Left ventricle myocardium superior (tissue), 1 donor: ENCODE results near the gene PLXNB2. TPM values are rescaled to one million over a fixed set of nuclear protein-coding genes. Genes with fewer than 3 reads are reported as not detected.

Source experiments
- ATAC-seq: fragments of 200-7000 bp; cut with Tn5 transposase; one replicate; pipeline ENCODE4 v1.9.1; 2020; ENCODE audit warnings: mild to moderate bottlenecking, moderate library complexity
- DNase-seq: peaks from one replicate; pipeline ENCODE4 v3.0.0-alpha.2; 2020
- intact Hi-C: fragments of 100-400 bp; cut with micrococcal nuclease; formaldehyde crosslinking; loops from one replicate; pipeline ENCODE4 v1.11.0; 2022
- total RNA-seq: library from RNA; stranded (reverse); fragmentation: NEBNext Ultra II Directional; extraction: Animal tissue kit (Norgen Biotek cat#: 25700); gene quantifications from one replicate; pipeline ENCODE4 v1.2.1, GENCODE V29; 2021
- donor health status: DM: no; HTN: yes; CAD: no; lungs with severe emphysema.

Gene PLXNB2
- total RNA-seq, 1 donor from 2014 or later, result 81.7 TPM

GRCh38 chr22:50302564-50302963 is 4.9 kb downstream of the PLXNB2 start:
- intact Hi-C loops, result no loop called here
- ATAC-seq (peak; percentile 47), DNase-seq (peak; percentile 78)

DNA sequence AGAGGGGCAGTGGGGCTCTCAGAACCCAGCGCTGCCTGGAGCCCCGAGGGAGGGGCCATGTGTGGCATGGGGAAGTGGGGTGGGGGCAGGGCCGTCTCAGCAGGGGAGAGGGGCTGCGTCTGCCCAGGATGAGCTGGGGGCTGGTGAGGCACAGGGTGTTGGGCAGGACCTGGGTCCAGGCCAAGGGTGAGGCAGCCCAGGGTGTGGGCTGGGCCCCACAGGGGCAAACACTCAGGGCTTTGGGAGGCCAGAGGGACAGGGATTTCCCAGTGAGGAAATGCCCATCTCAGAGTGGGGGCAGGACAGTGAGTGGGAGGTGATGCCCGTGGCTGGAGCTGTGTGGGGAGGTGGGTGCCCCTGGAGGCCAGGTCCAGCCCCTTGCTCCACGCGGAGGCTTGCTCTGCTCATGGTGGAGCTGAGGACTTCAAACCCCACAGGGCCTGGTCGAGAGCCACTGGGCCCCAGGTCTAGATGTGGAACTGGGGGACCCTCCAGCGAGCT is 5.4 kb downstream of the PLXNB2 start:
- intact Hi-C loops, result no loop called here
- DNase-seq (peak; percentile 68), ATAC-seq (peak; percentile 11)

DNA sequence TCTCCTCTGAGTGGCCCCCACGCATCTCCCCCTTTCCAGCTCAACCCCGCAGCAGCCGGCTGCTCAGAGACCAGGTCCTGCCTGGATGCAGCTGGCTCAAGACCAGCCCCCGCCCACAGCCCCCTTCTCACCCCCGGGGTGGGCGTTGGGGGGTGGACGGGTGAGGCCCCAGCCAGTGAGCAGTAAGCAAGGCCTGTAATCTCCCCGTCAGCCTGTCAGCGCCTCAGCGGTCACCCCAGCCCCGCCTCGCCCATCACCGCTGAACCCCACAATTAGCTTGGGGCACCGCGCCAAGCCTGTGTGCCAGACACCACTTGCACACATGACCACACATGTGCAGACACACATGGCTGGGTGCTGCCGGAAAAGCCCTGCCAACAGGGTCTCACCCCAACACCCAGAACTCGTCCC is 5.9 kb downstream of the PLXNB2 start:
- intact Hi-C loops, result no loop called here
- no peak for ATAC-seq
- no peak for DNase-seq

GRCh38 chr22:50300620-50301257 is 6.7 kb downstream of the PLXNB2 start:
- intact Hi-C loops, result no loop called here
- no peak for DNase-seq
- no peak for ATAC-seq

DNA sequence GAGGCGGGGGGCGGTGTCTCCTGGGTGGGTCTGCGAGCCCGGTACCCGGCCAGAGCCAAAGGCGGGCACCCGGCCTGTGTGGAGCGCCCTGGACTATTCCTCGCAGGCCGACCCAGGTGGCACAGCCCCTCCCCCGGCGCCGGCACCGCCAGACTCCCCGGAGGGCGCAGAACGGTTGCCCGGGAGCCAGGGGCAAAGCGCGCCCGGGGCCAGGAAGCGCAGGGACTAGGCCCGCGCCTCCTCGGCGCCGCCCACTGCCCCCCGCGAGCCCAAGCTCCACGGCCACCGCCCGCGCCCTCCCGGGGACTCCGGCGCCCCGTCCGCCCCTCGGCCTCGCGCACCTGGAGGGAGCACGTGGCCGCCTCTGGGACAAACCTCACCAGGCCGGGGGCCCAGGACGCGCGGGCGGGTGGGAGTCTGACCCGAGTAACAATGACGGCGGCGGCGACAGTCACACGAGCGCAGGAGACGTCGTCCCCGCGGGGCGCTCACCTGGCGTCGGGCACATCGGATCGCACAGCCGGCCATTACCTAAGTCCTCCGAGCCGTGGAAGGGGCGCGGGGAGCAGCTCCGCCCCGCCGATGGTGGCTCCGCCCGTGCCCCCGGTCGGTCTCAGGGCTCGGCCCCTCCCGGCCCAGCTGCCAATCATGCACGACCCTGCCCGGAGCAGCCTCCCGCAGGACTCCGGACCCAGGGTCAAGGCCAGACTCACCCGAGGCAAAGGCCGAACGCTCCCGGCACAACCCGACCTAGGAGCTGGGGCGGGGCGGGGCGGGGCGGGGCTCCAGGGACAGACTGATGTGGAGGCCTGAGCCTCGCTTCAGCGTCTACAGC is 7.4 kb downstream of the PLXNB2 start:
- ATAC-seq (no peak), DNase-seq (peak; percentile 62)
- intact Hi-C loops, result no loop called here

DNA sequence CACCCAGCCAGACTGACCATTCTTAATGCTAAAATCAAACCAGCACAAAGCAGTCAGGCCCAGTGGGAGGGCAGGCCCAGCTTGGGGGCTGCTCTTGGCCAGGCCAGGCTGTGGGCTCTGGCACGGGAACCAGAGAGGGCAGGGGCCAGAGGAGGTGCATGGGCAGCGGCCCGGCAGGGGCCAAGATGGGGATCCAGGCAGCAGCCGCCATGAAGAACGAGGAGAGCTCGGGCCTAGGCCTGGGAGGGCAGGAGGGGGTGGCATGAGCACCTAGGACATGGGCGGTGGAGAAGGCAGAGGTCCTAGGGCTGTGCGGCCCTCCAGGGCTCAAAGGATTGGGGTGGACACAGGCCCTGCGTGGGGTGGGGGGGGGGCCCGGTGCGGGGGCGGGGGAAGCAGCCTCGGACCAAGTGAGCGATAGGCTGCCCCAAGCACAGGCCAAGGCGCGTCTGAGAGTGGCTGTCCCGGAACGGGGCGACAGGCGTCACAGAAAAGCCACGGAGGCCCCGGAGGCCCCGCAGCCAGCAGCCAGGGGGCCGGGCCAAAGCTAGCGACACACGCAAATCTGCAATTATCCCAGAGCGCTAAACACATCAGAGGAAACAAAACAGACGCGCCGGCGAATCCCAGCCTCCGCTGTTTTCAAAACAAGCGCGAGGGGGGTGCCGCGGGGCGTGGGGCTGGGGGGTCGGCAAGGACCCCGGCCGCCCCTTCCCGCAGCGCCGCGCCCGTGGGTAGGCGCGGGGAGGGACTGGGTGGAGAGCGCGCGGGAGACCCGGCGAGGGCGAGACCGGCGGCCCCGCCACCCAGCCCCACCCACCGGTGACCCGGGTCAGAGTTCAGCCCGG is 8.3 kb downstream of the PLXNB2 start:
- ATAC-seq (peak; percentile 5), DNase-seq (peak; percentile 66)
- intact Hi-C loops, result no loop called here

- no peak for DNase-seq
- intact Hi-C loops, result no loop called here
- ATAC-seq, result no peak
Measured at GRCh38 chr22:50298266-50298637, 9.2 kb downstream of the PLXNB2 start.

- DNase-seq (no peak), ATAC-seq (no peak)
- intact Hi-C loops, result no loop called here
Measured at GRCh38 chr22:50297510-50298265, 9.8 kb downstream of the PLXNB2 start.

- ATAC-seq (peak; percentile 19), DNase-seq (peak; percentile 68)
- intact Hi-C loops, result no loop called here
Measured at GRCh38 chr22:50296658-50297490, 10.6 kb downstream of the PLXNB2 start.

DNA sequence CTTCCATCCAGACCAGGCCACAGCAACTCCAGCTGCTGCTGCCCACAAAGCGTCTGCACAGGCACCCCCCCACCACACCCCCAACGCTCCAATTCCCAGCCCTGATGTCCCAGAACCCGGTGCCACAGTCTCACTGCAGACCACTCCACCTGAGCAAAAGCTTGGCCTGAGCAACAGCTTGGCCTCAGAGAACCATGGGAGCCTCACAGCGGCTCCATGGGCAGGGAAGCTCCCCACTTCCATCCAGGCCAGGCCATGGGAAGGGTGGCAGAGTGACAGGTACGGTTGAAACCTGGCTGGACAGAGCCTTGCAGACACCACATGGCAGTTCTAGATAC is 13.2 kb downstream of the PLXNB2 start:
- ATAC-seq, result no peak

DNA sequence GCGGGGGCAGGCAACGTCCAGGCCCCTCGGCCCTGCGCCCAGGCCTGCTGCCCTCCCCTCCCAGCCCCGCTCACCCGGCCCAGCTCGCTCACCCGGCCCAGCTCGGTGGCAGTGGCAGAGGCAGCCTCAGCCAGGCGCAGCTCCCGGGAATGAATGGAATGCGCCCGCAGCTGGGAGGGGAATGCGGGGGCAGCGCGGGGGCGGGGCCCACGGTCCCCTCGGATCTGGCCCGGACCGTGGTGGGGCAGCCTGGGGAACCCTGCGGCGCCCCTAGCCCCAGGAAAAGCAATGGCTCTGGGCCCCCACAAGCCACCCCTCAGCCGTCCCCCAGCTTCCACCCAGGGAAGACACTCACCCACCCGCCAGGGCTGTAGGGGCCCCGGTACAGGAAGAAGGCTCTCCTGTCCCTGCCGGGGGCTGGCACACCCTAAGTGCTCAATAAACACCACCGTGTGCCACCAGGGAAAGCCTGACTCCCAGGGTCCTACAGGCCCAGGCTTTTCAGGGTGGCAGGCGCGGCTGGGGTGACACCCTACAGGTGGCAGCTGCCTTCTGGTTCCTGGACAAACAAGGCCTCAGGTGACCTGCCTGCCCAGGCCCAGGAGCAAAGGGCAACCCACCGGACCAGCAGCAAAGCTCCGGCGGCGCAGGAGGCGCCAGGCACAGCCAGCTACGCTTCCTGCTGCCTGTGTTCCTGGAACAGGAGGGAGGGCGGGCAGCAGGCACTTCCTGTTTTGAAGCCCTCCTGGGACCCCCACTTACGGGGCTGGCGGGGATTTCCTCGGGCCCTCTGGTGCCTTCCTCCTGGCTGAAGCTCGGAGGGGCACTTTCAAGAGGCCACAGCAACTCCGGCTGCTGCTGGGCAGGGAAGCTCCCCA is 13.8 kb downstream of the PLXNB2 start:
- DNase-seq (peak; percentile 59), ATAC-seq (peak; percentile 92)
- intact Hi-C loops, result no loop called here

More for the DNA sequence above, 13.2 kb downstream of the PLXNB2 start:
- no peak for DNase-seq
- intact Hi-C loops, result no loop called here

DNA sequence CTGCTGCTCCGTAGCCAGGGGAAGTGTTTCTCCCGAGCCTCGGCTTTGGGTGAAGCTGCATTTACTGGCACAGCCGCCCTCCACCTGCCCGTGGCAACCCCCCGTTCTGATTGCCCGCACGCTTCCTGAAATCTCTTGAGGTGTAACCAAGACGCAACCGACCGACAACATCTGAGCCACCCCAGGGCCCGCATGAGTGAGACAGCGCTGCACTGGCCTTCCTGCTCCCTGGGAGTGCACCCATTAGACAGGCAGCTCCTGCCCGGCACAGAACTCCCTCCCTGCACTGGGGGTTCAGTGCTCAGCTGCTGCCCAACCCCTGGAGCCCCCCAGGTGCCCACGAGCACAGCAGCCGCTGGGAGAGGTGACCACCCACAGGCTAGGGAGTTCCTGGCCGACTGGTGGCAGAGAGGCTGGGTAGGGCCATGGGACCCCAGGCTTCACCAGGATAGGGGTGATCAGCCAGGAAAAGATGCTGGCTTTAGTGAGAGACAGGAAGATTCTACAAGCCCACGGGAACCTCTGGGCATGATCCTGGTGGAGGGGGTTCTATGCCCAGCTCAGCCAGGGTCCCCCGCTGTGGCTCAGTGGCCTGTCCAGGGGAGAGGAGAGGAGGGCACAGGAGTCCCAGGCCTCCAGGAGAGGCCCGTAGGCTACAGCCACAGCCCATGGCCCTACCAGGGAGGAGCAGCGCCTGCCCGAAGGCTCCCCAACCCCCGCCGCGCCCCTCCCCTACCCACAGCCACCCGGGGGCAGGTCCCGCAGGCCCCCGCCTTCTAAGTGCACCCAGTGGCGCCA is 14.6 kb downstream of the PLXNB2 start:
- intact Hi-C loops, result no loop called here
- ATAC-seq (no peak), DNase-seq (peak; percentile 90)

DNA sequence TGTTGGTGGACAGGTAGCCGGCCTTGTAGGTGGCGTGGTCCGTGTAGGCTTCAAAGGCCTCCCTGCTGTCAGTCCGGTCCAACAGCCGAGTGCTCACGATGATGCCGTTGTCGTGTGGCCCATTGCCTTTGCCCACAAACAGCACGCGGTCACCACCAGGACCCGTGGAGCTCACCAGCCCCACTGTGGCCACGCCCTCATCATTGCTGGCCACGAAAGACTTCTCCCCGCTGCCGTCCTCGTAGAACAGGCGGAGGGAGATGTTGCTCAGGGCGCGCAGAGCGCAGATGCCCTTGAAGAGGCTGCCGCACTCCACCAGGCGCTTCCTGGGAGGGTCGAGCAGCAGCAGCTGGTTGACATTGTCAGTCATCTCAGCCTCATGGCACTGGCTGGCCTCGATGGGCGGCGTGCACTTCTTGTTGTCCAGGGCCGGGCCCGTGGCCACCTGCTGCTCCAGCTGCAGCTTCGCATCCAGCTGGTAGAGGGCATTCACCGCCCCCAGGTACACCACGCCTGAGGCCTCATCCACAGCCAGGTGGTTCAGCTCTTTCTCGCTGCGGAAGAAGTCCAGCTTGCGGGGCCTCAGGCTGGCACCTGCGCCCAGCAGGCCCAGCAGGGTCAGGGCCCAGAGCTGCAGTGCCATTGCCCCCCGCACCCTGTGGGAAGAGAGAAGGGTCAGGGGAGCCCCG is 17.4 kb downstream of the PLXNB2 start:
- DNase-seq (no peak), ATAC-seq (no peak)
- intact Hi-C loops, result no loop called here

- ATAC-seq, result no peak
- intact Hi-C loops, result no loop called here
Measured at GRCh38 chr22:50289151-50289941, 18.1 kb downstream of the PLXNB2 start.

GRCh38 chr22:50287731-50288130 is 19.7 kb downstream of the PLXNB2 start:
- DNase-seq, result no peak
- no peak for ATAC-seq
- intact Hi-C loops, result no loop called here

More at GRCh38 chr22:50289151-50289941, 18.1 kb downstream of the PLXNB2 start:
- DNase-seq, result no peak
